SJCRH30 (cell line): ENCODE data around the gene OR8B4. TPM values are rescaled to one million over a fixed set of nuclear protein-coding genes. Genes with fewer than 3 reads are reported as not detected.
A peak's percentile ranks its signal among the peaks of the same experiment; 100 is the strongest.
"Not testable (repeated sequence)": the region's sequence is repeated elsewhere in the genome, so short reads cannot be mapped to it uniquely, and the experiment has no call there.

Source experiments
- DNase-seq, 2 experiments: peaks; one replicate each; pipeline ENCODE4 v3.0.0-alpha.2; 2015 to 2020
- H3K27ac ChIP-seq: fragments of 250-450 bp; sonication (Bioruptor Pico); 2 replicates; pipeline ENCODE4 v1.5.1; 2020; ENCODE audit warnings: mild to moderate bottlenecking, moderate library complexity
- H3K27me3 ChIP-seq: fragments of 250-450 bp; sonication (Bioruptor Pico); 2 replicates; pipeline ENCODE4 v1.5.1; 2020; ENCODE audit warnings: mild to moderate bottlenecking, moderate library complexity
- H3K36me3 ChIP-seq: fragments of 250-450 bp; sonication (Bioruptor Pico); 2 replicates; pipeline ENCODE4 v1.5.1; 2020; ENCODE audit warnings: mild to moderate bottlenecking, moderate library complexity
- H3K4me1 ChIP-seq: fragments of 250-450 bp; sonication (Bioruptor Pico); 2 replicates; pipeline ENCODE4 v1.5.1; 2020; ENCODE audit warnings: mild to moderate bottlenecking, moderate library complexity
- H3K4me3 ChIP-seq: fragments of 250-450 bp; sonication (Bioruptor Pico); 2 replicates; pipeline ENCODE4 v1.5.1; 2020; ENCODE audit warnings: mild to moderate bottlenecking, moderate library complexity
- H3K9me3 ChIP-seq: fragments of 250-450 bp; sonication (Bioruptor Pico); replicated peaks from 2 replicates; pipeline ENCODE4 v1.5.1; 2020; ENCODE audit warnings: mild to moderate bottlenecking, moderate library complexity
- total RNA-seq: library from RNA; depleted of rRNA; stranded (reverse); fragments of >200 nt; shearing (Covaris generic); gene quantifications from 2 replicates; pipeline ENCODE4 v1.2.3, GENCODE V29; 2014

The OR8B4 gene
- total RNA-seq, 1 experiment from 2014 or later: not detected

DNA sequence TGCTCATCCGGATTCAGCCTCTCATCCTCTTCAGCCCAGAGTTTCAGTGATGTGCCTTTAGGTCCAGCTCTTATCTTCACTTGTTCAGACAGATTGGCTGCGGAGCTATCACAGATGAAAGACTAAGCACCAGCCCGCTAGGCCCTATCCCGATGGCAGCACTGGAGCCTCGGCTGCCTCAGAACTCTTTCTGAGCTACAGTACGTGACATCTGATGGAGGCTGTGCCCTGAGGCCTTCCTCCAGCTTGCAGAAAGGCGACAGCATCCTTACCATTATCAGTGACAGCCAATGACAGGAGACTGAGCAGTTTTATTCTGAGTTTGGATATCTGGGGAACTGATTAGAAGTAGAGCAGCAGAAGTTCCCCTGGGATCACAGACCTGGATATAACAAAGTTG lies 16.8 kb upstream of the OR8B4 start:
- DNase-seq: no peak
- no peaks in the 10 kb centered on the region for H3K36me3 ChIP-seq
- H3K27me3 ChIP-seq: no peaks in the 10 kb centered on the region; the same call in 1 of the 2 replicates
- no peak overlapping the region for H3K27ac ChIP-seq
- H3K4me3 ChIP-seq: no peak overlapping the region
- H3K4me1 ChIP-seq: no peaks in the 10 kb centered on the region
- no peaks in the 10 kb centered on the region for H3K9me3 ChIP-seq

GRCh38 chr11:124441081-124441480 lies 16.4 kb upstream of the OR8B4 start:
- H3K4me3 ChIP-seq: no peak overlapping the region
- H3K27me3 ChIP-seq: no peaks in the 10 kb centered on the region; the same call in 1 of the 2 replicates
- H3K4me1 ChIP-seq: no peaks in the 10 kb centered on the region
- H3K9me3 ChIP-seq: no peaks in the 10 kb centered on the region
- DNase-seq: no peak
- H3K36me3 ChIP-seq: no peaks in the 10 kb centered on the region
- H3K27ac ChIP-seq: no peak overlapping the region

- Histone ChIP-seq H3K27ac (no peak overlapping the region), H3K27me3 (no peaks in the 10 kb centered on the region; the same call in 1 of the 2 replicates), H3K9me3 (no peaks in the 10 kb centered on the region), H3K4me3 (no peak overlapping the region), H3K4me1 (no peaks in the 10 kb centered on the region), H3K36me3 (no peaks in the 10 kb centered on the region)
- DNase-seq: no peak
Measured at GRCh38 chr11:124440608-124441007, 15.9 kb upstream of the OR8B4 start.

- no peak for DNase-seq
- no peaks in the 10 kb centered on the region for H3K4me1 ChIP-seq
Measured at GRCh38 chr11:124434699-124435098, 10.0 kb upstream of the OR8B4 start.

DNA sequence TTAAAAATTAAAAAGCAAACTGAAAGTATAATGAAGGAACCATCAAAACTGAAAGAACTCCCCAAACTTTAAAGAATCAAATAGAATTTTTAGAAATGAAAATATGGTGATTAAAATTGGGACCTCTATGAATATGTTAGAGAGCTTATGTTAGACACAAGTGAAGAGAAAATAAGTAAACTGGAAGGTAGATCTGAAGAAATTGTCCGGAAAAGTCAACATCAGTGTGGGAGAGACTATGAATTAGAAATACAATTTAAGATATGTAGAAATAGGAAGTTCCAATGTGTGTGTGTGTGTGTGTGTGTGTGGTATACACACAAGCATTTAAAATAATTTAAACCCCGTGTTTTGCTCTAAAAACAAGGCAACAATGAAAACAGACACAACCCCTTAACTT lies 4.9 kb upstream of the OR8B4 start:
- no peak overlapping the region for H3K27ac ChIP-seq
- no peaks in the 10 kb centered on the region for H3K36me3 ChIP-seq
- no peaks in the 10 kb centered on the region for H3K27me3 ChIP-seq
- no peak for DNase-seq
- no peaks in the 10 kb centered on the region for H3K4me1 ChIP-seq
- H3K9me3 ChIP-seq: no peaks in the 10 kb centered on the region
- no peak overlapping the region for H3K4me3 ChIP-seq

More at GRCh38 chr11:124434699-124435098, 10.0 kb upstream of the OR8B4 start:
- Histone ChIP-seq H3K27me3 (no peaks in the 10 kb centered on the region), H3K36me3 (no peaks in the 10 kb centered on the region), H3K4me3 (no peak overlapping the region), H3K27ac (no peak overlapping the region), H3K9me3 (no peaks in the 10 kb centered on the region)

DNA sequence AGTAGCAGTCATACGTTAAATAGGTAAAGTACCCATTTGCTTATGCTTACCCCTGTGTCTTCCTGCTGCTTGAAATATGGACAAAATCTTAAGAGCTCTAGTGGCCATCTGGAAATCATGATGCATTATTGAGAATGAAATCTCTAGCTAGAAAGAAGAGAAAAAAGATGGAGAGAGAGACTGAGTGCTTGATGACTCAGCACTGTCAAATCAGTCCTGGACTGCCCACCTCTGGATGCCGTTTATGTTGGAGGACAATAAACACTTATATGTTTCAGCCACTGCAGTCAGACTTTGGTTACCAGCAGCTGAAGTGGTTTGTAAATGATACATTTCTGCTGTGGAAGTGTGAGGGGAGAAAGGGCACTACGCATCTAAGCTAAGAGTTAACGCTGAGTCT lies 3.6 kb downstream of the OR8B4 start:
- DNase-seq: no peak
- Histone ChIP-seq H3K36me3 (no peaks in the 10 kb centered on the region), H3K9me3 (no peaks in the 10 kb centered on the region), H3K27ac (no peak overlapping the region), H3K4me3 (no peak overlapping the region), H3K4me1 (no peaks in the 10 kb centered on the region), H3K27me3 (no peaks in the 10 kb centered on the region)

DNA sequence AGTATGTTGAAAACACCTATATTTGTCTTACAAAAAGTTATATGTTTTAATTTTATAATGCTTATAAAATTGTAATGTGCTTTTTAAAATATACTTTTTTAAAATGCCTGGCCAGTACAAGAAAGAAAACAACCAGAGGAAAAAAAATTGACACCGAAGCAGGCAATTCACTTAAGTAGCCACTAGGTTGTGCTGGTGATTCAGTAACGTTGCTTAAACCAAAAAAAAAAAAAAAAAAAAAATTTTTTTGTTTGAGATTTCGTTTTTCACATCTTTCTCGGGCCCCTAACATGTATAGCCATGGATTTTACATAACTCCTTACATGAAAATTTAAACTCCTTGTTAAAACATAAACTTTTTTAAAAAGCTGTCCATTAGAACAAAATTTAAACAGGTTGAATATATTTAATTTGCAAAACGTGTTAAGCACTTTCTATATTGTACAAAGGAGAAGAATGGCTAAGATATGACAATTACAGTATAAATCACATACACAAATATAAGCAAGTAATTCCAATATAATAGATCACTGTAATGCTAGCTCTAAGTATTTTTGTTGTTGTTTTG lies 9.2 kb downstream of the OR8B4 start:
- Histone ChIP-seq H3K4me3 (no peak overlapping the region), H3K4me1 (no peaks in the 10 kb centered on the region), H3K36me3 (no peaks in the 10 kb centered on the region), H3K27ac (no peak overlapping the region), H3K9me3 (no peaks in the 10 kb centered on the region), H3K27me3 (no peaks in the 10 kb centered on the region)
- DNase-seq: peak in 1 of 2 experiments; percentile 34

DNA sequence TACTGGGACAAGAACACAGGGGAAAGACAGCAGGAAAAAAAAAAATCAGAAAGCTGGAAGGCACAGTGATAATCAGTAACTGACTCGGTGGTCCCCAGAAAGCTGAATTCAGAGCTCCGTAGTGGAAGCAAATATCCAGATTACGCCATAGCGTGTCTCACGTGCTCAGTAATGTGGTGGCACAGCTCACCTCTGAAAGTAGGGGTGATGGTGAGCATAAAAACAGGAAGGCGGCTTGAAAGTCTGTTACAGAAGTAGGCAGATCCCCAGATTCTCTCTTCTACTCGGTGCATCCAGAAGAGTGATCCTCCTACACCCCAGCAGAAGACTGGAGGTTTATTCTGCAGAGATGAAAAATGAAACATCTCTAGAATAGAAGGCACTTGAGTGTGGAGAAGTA lies 14.8 kb downstream of the OR8B4 start:
- H3K4me1 ChIP-seq: no peaks in the 10 kb centered on the region
- H3K9me3 ChIP-seq: no peaks in the 10 kb centered on the region
- no peaks in the 10 kb centered on the region for H3K36me3 ChIP-seq
- H3K4me3 ChIP-seq: no peak overlapping the region
- H3K27ac ChIP-seq: no peak overlapping the region
- H3K27me3 ChIP-seq: no peaks in the 10 kb centered on the region
- no peak for DNase-seq

DNA sequence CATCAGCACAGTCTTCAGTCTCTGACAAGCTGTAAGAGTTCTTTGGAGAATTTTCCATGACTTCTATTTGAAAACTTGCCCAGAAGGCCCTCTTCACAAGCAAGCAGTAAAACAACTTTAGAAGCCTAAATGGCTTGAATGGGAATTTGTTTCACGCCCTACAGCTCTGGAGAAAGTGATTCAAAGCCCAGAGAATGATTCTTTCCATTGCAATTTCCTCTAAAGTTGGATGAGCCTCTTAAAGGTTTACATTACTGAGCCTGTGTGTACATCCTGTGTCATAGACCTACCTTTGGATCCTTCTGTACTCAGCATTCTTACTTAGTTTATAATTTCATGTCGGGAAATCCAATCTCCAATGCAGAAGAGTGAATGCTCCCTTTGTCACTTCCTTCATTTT lies 19.1 kb downstream of the OR8B4 start:
- H3K27ac ChIP-seq: no peak overlapping the region
- no peaks in the 10 kb centered on the region for H3K36me3 ChIP-seq
- DNase-seq: no peak
- H3K4me1 ChIP-seq: no peaks in the 10 kb centered on the region
- H3K9me3 ChIP-seq: no peaks in the 10 kb centered on the region
- no peaks in the 10 kb centered on the region for H3K27me3 ChIP-seq
- H3K4me3 ChIP-seq: no peak overlapping the region

GRCh38 chr11:124403186-124403585 lies 21.5 kb downstream of the OR8B4 start:
- H3K4me3 ChIP-seq, H3K9me3 ChIP-seq, H3K36me3 ChIP-seq, H3K4me1 ChIP-seq, H3K27me3 ChIP-seq, DNase-seq, H3K27ac ChIP-seq: not testable (repeated sequence)

DNA sequence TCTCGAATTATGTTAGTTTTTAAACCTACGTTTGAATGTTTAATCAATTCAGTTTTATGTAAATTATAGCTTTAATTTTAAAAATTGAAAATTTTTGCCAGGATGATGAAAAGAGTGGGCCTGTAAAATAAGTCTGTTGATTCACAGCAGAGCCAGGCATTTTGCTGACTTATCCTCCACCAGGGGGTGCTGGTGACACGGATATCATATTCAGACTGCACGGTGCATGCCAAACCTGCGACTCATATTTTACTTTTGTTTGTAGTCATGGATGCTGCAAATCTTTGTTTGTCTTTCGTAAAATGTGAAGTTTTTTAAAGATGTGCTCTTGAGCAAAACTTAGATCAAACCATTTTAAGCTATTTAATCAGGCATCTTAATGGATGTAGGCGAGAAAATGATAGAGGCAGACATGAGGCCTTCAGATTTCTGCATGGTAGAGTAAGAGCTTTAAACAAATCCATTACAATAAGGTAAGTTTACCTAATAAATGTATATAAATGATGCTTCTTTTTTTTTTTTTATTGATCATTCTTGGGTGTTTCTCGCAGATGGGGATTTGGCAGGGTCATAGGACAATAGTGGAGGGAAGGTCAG lies 22.2 kb downstream of the OR8B4 start:
- H3K9me3 ChIP-seq: no peaks in the 10 kb centered on the region
- no peaks in the 10 kb centered on the region for H3K36me3 ChIP-seq
- no peaks in the 10 kb centered on the region for H3K4me1 ChIP-seq
- H3K27me3 ChIP-seq: no peaks in the 10 kb centered on the region
- no peak overlapping the region for H3K27ac ChIP-seq
- DNase-seq: peak; percentile 54 to 70
- H3K4me3 ChIP-seq: no peak overlapping the region

- Histone ChIP-seq H3K9me3 (no peaks in the 10 kb centered on the region), H3K36me3 (no peaks in the 10 kb centered on the region), H3K27ac (no peak within 1 kb of the TSS), H3K4me1 (no peaks in the 10 kb centered on the region), H3K4me3 (no peak within 1 kb of the TSS), H3K27me3 (no peaks in the 10 kb centered on the region)
- no peak for DNase-seq
Measured at GRCh38 chr11:124398924-124399323, 25.7 kb downstream of the OR8B4 start, which contains the start of gene OR8B3. Gene OR8B3, minus strand, starts transcription at chr11:124399024. Its CDS starts 1,673 bp downstream, at chr11:124397351.

GRCh38 chr11:124396847-124397246 lies 27.8 kb downstream of the OR8B4 start:
- H3K27me3 ChIP-seq, H3K4me3 ChIP-seq, H3K4me1 ChIP-seq, H3K27ac ChIP-seq, H3K9me3 ChIP-seq, H3K36me3 ChIP-seq, DNase-seq: not testable (repeated sequence)

- H3K27ac ChIP-seq: no peak overlapping the region
- no peaks in the 10 kb centered on the region for H3K36me3 ChIP-seq
- no peaks in the 10 kb centered on the region for H3K4me1 ChIP-seq
- H3K27me3 ChIP-seq: no peaks in the 10 kb centered on the region
- no peak overlapping the region for H3K4me3 ChIP-seq
- H3K9me3 ChIP-seq: no peaks in the 10 kb centered on the region
- DNase-seq: no peak
Measured at GRCh38 chr11:124394408-124394807, 30.3 kb downstream of the OR8B4 start.

GRCh38 chr11:124384399-124384798 lies 40.3 kb downstream of the OR8B4 start, which contains the start of gene OR8B2:
Gene OR8B2, minus strand, starts transcription at chr11:124384499. Its CDS starts 1,156 bp downstream, at chr11:124383343.
- Histone ChIP-seq H3K4me3 (no peak within 1 kb of the TSS), H3K4me1 (no peaks in the 10 kb centered on the region), H3K27me3 (no peaks in the 10 kb centered on the region), H3K9me3 (no peaks in the 10 kb centered on the region), H3K27ac (no peak within 1 kb of the TSS), H3K36me3 (no peaks in the 10 kb centered on the region)
- no peak for DNase-seq

DNA sequence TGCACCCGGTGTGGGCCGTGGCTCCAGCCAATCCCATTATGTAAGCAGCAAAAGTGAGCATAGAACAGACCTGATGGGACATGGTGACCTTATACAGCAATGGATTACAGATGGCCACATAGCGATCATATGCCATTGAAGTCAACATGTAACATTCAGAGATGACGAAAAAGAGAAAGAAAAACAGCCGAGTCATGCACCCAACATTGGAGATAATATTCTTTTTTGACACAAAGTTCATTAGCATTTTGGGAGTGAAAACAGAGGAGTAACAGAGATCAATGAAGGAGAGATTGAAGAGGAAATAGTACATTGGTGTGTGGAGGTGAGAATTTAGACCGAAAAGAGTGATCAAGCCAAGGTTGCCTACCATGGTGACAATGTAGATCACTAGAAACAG lies 41.8 kb downstream of the OR8B4 start:
- H3K4me3 ChIP-seq, H3K27me3 ChIP-seq, DNase-seq, H3K4me1 ChIP-seq, H3K27ac ChIP-seq, H3K9me3 ChIP-seq, H3K36me3 ChIP-seq: not testable (repeated sequence)
